H54 (cell line): ENCODE data around the gene SLC25A4.
"Not testable (repeated sequence)": the region's sequence is repeated elsewhere in the genome, so short reads cannot be mapped to it uniquely, and the experiment has no call there.

Source experiments
- DNase-seq: peaks from one replicate; pipeline ENCODE4 v3.0.0; 2011; ENCODE audit warnings: low spot score, mixed read lengths; ENCODE audit not compliant: insufficient read length
- FAIRE-seq: peaks from 3 replicates; lab custom pipeline; 2011; peaks lifted over from hg19 to GRCh38; lab: Jason Lieb, UNC
- POLR2A ChIP-seq: IDR thresholded peaks from 2 replicates; pipeline ENCODE4 v1.6.1; 2011; ENCODE audit warnings: low read depth, mild to moderate bottlenecking, low read length

SLC25A4 gene

GRCh38 chr4:185142912-185143600 lies at the start of gene SLC25A4:
SLC25A4 (plus strand) TSS chr4:185143266; CDS start chr4:185143373, 107 bp downstream.
- TF ChIP-seq POLR2A: peak; percentile 99
- peak; percentile 64 for DNase-seq
- no peak for FAIRE-seq

GRCh38 chr4:185093603-185094002 lies 49.5 kb upstream of the SLC25A4 start:
- DNase-seq: no peak
- no peak for FAIRE-seq
- no peak for TF ChIP-seq POLR2A

- DNase-seq (no peak), FAIRE-seq (no peak)
- no peak for TF ChIP-seq POLR2A
These were observed 46.9 kb upstream of the SLC25A4 start for GRCh38 chr4:185096032-185096653.

GRCh38 chr4:185098474-185098873 lies 44.6 kb upstream of the SLC25A4 start:
- FAIRE-seq: no peak
- DNase-seq: no peak
- no peak for TF ChIP-seq POLR2A

- FAIRE-seq (no peak), DNase-seq (no peak)
- TF ChIP-seq POLR2A: no peak
These were observed 43.9 kb upstream of the SLC25A4 start for GRCh38 chr4:185099024-185099682.

GRCh38 chr4:185099940-185100339 lies 43.1 kb upstream of the SLC25A4 start:
- DNase-seq (no peak), FAIRE-seq (no peak)
- no peak for TF ChIP-seq POLR2A

- DNase-seq (no peak), FAIRE-seq (no peak)
- TF ChIP-seq POLR2A: no peak
These were observed 42.6 kb upstream of the SLC25A4 start for GRCh38 chr4:185100423-185100822.

- FAIRE-seq (no peak), DNase-seq (no peak)
- no peak for TF ChIP-seq POLR2A
These were observed 41.6 kb upstream of the SLC25A4 start for GRCh38 chr4:185101354-185101890.

- no peak for TF ChIP-seq POLR2A
- FAIRE-seq: no peak
- DNase-seq: no peak
These were observed 38.3 kb upstream of the SLC25A4 start for GRCh38 chr4:185104733-185105132.

GRCh38 chr4:185106353-185106752 lies 36.7 kb upstream of the SLC25A4 start:
- FAIRE-seq (no peak), DNase-seq (no peak)
- no peak for TF ChIP-seq POLR2A

- not testable (repeated sequence) for DNase-seq, FAIRE-seq
These were observed 35.5 kb upstream of the SLC25A4 start for GRCh38 chr4:185107574-185107973.

- TF ChIP-seq POLR2A: no peak
- no peak for DNase-seq
These were observed 34.9 kb upstream of the SLC25A4 start for GRCh38 chr4:185108185-185108584.

GRCh38 chr4:185108669-185109068 lies 34.4 kb upstream of the SLC25A4 start:
- FAIRE-seq: no peak
- DNase-seq: no peak

More at GRCh38 chr4:185108185-185108584, 34.9 kb upstream of the SLC25A4 start:
- FAIRE-seq: no peak

GRCh38 chr4:185109736-185110135 lies 33.3 kb upstream of the SLC25A4 start:
- FAIRE-seq: no peak
- TF ChIP-seq POLR2A: no peak
- DNase-seq: no peak

More at GRCh38 chr4:185108669-185109068, 34.4 kb upstream of the SLC25A4 start:
- no peak for TF ChIP-seq POLR2A

GRCh38 chr4:185110375-185110823 lies 32.7 kb upstream of the SLC25A4 start:
- DNase-seq: no peak
- no peak for FAIRE-seq
- no peak for TF ChIP-seq POLR2A
